IPS-NIHi7 (cell line): ENCODE measurements around the gene SLC6A1.

Source experiments
- DNase-seq: peaks from one replicate; pipeline ENCODE4 v3.0.0; 2012; ENCODE audit warnings: mixed read lengths; ENCODE audit errors: extremely low spot score

The SLC6A1 gene

GRCh38 chr3:10970306-10970960 lies 22.1 kb upstream of the SLC6A1 start:
- no peak for DNase-seq

DNA sequence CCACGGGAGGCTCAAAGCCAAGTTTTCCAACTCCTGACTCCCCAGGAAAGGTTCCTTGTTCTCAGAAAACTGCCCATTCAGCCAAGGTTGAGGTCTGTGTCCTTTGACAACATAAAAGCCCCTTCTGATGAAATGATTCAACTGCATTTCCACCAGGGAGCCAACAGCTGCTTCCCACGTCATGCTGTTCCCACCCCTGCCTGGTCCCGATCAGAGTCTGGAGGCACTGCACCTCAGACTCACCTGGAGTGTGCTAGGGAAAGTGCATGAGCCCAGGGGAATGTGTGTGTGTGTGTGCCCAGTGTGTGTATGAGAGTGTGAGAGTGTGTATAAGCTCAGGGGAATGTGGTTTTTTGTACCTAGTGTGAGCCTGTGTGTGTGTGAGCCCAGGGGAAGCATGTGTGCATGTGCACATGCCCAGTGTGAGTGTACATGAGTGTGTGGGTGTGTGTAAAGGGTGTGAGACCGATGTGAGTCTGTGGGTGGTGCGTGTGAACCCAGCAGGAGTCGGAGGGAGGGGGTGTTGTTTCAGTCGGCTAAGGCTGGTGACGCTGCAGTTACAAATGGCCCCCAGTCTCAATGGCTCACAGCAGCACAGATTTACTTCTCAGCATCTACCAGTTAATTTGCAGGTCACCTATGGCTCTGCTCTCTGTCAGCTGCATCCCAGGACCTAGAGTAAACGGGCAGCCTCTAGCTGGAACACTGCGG lies 20.3 kb upstream of the SLC6A1 start:
- DNase-seq, result no peak

DNA sequence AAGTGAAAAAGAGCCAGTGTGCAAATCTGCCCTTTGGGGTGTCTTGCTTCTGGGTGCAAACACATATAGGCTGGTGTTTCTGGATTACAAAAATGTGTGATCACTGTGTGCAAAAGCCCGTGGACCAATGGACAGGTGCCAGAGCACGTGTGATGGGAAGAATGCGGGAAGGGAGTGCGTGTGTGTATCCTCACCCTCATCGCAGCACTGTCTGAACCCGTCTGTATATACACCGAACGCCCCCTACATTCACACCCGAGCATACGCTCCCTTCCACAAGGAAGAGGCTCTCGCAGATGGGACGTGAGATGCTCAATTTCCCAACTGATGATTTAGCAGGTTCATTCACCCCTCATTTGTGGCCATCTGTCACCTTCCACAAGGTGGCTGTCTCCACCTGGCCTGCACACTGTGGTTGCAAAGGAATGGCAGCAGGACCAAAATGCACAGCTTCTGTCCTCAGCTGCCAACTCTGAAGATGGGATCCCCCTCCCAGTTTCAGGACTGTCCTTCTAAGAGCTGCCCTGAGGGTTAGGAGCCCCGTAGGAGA lies 19.4 kb upstream of the SLC6A1 start:
- DNase-seq, result no peak

DNA sequence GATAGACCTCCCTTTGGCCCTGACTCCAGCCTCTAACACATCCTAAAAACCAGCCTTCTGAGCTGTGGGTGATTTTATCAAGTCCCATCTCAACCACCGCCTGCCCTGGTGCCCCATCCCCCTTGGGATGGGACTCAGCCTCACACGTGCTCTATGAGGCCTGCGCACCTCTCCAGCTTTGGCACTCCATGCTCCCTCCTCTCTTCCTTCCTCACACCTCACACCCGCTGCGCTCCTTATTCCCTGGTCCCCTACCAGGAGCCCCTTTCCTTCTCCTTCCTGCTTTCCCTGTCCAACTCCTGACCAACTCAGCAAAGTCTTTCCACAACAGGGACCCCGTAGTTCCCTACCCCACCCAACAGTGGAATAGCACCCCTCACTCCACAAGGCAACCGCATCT lies 18.4 kb upstream of the SLC6A1 start:
- DNase-seq, result no peak

GRCh38 chr3:10974746-10975375 lies 17.7 kb upstream of the SLC6A1 start:
- DNase-seq, result no peak

DNA sequence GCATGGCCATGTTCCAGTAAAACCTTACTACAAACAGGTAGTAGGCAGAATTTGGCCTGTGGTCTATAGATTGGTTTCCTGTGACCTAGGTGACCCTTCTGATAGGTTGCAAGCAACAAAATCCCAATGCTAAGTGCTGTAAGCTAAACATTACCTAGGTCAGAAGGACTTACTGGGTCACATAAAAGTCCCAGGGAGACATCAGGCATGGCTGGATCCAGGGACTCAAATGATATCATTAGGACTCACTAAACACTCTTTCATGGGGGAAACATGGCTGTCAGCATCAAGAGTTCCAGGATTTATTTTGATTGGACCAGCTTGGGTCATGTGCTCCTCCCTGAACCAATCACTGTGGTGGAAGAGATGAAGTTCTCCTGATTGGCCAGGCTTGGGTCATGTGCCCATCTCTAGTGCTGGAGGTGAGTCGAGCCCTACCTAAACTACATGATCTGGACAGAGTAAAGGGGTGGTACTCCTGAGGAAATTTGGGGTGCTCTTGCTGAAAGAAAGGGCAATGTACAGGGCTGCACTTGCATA lies 16.8 kb upstream of the SLC6A1 start:
- no peak for DNase-seq

GRCh38 chr3:10976770-10977169 lies 15.8 kb upstream of the SLC6A1 start:
- no peak for DNase-seq

GRCh38 chr3:10977892-10978510 lies 14.5 kb upstream of the SLC6A1 start:
- DNase-seq, result peak; percentile 33

- DNase-seq, result no peak
These were observed 13.6 kb upstream of the SLC6A1 start for GRCh38 chr3:10978956-10979355.

DNA sequence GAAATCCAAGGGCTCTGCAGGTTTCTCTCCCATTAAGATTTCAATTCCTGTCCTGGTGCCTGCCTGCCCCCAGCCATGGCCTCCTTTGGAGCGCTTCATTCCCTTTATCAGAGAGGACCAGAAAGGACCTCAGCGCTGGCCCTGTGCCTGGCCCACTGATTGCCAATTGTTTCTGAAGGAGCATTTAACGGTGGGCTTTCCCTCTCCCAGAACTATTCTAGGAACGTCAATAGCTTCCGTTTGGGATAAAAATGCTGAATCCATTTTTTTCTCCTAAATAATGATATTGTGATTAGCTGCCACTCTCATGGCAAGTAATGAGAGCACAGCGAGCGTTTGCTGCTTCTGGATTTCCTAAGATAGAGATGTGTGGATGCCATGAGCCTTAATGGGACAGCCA lies 12.2 kb upstream of the SLC6A1 start:
- no peak for DNase-seq

- no peak for DNase-seq
These were observed 11.5 kb upstream of the SLC6A1 start for GRCh38 chr3:10981031-10981430.

DNA sequence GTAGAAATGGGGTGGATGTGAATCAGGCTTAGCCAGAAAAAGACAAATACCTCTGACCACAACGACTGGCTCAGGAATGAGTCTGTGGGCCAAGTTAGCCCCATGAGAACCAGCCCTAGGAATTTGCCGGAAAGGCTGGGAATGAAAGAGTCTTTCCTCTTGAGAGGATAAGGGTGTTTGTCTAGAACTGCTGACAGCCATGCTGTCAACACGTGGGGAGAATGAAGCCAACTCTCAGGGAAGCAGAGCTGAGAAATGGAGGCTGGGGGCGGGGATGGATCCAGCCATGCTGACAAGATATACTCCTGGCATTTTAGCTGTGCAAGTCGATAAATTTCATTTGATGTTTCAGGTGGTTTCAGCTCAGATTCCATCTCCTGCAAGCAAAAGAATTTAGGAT lies 10.6 kb upstream of the SLC6A1 start:
- DNase-seq, result no peak

- no peak for DNase-seq
These were observed 9.8 kb upstream of the SLC6A1 start for GRCh38 chr3:10982782-10983181.

GRCh38 chr3:10983219-10983916 lies 9.2 kb upstream of the SLC6A1 start:
- DNase-seq, result peak; percentile 79

- DNase-seq, result no peak
These were observed 8.1 kb upstream of the SLC6A1 start for GRCh38 chr3:10984371-10984896.

GRCh38 chr3:10985181-10985580 lies 7.4 kb upstream of the SLC6A1 start:
- no peak for DNase-seq

DNA sequence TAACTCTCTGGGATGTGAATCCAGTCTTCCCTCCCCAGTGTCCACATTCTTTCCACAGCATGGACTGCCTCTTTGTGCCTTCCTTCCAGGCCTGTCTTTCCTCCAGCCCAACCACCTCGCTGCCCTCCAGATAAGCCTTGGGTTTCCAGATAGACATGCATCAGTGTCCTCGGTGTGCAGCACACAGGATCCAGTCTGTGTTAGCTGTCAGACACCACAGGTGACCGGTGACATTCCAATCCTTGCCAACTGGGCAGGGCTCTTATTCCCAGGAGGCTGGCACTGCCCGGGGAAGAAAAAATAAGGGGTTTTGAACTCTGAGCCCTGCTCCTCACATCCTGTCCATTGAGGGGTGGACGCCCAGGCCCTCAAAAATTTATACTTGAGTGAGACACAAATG lies 6.0 kb upstream of the SLC6A1 start:
- DNase-seq, result no peak

- DNase-seq, result no peak
These were observed 4.4 kb upstream of the SLC6A1 start for GRCh38 chr3:10988001-10988665.

GRCh38 chr3:10988991-10989484 lies 3.5 kb upstream of the SLC6A1 start:
- no peak for DNase-seq

GRCh38 chr3:10992943-10993728 lies 588 bp downstream of the SLC6A1 start:
- DNase-seq, result peak; percentile 20
